Posterior vena cava (tissue), 2 donors: Measurements from ENCODE around the gene TP73. TPM values are rescaled to one million over a fixed set of nuclear protein-coding genes. Genes with fewer than 3 reads are reported as not detected.

ENCODE experiments used
- DNase-seq: peaks from one replicate; pipeline ENCODE4 v3.0.0-alpha.2; 2020; ENCODE audit warnings: low spot score
- intact Hi-C, 2 donors: fragments of 100-400 bp; cut with DNase I; formaldehyde crosslinking; loops; one replicate each; pipeline versions ENCODE4 v1.14.1 to v1.14.2; 2022 to 2023
- total RNA-seq, 2 donors: library from RNA; stranded (reverse); fragmentation: NEBNext Ultra II Directional; extraction: Animal tissue kit (Norgen Biotek cat#: 25700); gene quantifications; one replicate each; pipeline ENCODE4 v1.2.1, GENCODE V29; 2021
- donor health status: DM: yes; HTN: yes; CAD: no.
- donor health status: DM: yes; HTN: yes; CAD: no.

Gene TP73
- total RNA-seq, 2 donors from 2014 or later, result not detected

DNA sequence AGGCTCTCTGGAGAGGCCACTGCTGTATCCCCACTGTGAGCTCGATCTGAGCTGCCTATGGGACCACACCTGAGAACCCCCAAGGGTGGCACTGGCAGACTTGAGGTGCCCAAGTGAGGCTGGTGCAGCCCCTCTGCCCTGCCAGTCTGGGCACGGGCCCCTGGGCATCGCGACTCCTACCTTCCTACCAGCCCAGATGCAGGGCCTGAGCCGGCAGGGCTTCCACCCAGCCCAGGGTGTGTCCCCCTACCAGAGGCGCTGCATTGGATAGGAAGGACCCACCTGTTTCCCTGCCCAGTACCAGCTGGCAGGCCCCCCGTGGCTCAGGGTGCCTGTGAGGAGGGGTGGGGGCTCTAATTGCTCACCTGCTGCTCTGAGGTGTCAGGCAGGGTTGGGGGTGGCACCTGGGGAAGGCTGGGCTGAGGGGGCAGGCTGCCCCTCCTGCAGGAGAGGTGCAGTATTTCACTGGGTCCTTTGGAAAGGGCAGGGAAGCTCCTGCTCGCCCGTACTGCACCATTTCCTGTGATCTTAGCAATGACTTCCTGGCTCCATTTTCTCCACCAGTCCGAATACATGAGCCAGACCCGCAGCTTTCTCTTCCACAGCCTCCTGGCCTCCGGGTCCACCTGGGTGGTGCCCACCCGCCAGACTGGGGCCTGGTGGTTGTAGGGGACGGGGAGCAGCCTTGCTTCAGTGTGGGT, 11.8 kb downstream of the TP73 start:
- intact Hi-C loops, result no loop called here
- peak; percentile 70 for DNase-seq

DNA sequence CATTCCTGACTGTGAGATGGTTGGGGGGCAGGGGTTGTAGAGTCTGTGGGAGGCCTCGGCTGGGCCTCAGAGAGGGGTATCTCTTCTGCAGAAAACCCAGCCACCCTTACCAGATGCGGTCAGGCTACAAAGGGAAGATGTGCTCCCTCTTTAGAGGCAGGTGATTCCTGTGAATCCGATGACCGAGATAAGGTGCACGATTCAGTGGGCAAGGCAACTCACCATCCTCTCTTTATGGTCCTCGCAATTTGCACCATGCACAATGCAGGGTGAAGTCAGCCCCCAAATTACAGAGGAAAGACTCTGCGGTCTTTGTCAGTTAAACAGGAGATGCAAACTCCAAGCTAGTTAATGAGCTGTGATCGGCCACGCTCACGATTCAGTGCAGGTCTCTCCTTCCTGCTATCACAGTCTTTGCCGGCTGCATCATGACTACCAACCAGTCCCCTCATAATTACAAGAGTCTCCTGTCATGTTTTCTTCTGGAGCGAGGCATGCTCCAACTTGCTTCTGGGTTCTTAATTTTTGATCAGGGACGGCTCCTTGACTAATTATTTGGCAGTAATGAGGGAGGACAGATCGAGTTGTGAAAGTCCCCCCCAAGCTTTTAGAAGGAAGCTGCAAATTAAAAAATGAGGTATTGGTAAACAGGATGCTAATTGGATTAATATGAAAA, 12.5 kb downstream of the TP73 start:
- no peak for DNase-seq
- intact Hi-C loops, result no loop called here

DNA sequence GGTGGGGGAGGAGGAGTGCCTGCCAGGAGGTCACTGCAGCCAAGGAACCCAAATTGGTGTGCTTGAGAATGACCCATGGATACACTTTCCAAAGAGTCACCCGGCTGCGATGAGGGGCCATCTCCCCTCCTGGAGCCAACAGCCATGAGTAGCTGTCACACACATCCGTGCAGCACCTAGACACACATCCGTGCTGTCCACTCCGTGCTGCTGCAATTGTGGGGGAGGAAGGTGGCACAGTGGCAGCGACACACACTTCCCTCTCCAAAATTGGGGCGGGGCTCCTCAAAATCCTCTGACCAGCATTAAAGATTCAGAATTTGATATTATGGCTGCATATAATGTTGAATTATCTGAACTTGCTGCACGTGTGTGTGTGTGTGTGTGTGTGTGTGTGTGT, 15.8 kb downstream of the TP73 start:
- intact Hi-C loops, result no loop called here

DNA sequence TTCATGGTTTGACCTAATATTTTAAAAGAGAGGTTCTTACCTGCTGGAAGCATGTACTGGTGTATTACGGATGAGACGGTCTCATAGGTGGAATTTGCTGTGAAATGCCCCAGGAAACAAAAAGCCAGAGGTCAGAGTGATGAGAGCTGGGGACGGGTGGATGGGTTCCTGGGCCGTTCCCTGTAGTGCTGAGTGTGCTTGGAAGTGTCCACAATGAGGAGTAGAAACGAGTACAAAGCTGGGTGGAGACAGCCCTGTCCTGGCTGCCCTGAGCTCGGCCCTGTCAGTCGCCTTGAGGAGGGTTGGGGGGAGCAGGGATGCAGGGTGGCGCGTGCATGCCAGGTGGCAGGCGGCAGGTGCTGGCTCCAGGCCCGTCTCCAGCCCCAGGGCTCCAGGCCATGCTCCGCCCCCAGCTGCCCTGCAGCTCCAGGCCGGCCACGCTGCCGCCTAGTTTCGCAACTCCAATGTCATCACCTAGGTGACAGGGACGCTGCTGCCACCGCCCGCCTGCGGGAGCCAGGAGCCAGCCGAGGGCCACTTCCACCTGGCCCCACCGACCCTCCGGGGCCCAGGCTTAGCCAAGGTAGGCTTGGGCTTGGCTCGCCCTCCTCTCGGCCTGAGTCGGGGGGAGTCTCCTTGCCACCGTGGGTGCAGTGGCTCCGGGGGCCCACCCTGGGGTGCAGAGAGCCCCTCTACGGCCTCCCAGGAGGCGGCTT, 16.4 kb downstream of the TP73 start:
- intact Hi-C loops, result no loop called here

More for the DNA sequence above, 15.8 kb downstream of the TP73 start:
- peak; percentile 52 for DNase-seq

DNA sequence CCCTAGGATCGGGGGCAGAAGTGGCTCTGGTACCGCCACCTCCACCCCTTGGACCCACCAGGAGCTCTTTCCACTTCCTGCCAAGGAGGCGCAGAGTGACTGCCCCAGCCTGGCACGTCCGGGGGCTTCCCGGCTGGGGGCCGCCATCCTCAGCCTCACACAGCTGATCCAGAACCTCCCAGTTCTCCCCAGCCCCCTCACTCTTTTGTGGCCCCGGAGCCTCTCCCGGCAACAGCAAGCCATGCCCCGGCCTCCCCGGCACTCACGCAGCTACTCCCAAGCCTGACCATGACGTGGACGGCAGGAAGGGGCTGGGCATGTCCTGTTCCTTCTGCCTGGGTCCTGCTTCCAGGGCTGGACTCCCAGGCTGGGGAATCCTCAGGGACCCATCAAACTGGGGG, 17.1 kb downstream of the TP73 start:
- DNase-seq, result peak; percentile 59
- intact Hi-C loops, result no loop called here

More for the DNA sequence above, 16.4 kb downstream of the TP73 start:
- DNase-seq, result peak; percentile 91

DNA sequence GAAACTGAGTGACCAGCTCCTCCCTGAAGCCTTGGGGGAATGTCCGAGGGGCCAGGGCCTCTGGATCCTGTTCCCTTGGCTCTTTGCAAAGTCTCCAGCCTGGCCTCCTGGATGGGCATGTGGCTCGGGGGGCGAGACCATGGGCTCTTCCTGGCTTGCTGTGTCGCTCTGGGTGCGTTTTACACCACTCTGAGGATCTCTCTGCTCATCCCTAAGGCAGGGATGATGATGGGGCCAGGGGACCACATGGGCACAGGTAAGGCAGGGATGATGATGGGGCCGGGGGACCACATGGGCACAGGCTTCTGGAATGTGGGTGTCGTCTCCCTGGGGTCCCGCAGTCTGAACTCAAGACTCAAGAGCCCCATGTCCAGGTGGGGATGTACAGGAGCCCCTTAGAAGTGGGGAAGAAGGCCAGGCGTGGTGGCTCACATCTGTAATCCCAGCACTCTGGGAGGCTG, 17.7 kb downstream of the TP73 start:
- intact Hi-C loops, result no loop called here
- DNase-seq, result peak; percentile 66

DNA sequence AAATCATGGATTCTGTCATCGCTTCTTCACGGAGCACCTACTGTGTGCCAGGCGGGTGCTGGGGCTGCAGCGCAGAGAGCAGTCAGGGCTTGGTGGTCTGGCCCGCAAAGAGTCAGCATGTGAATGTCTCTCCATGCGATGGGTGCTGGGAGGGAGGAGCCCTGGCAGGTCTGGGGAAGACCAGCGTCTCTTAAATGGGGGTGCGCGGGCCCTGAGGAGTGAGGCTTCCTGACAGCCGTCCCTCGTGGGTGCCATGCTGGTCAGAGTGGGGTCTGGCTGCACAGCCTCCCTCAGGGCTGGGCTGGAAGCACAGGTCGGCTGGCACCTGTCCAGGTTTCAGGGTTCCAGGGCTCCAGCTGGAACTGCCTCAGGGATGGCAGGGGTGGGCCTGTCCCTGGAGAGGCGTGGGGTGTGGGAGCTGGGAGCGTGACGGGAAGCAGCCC, 18.5 kb downstream of the TP73 start:
- DNase-seq, result peak; percentile 62
- intact Hi-C loops, result no loop called here

DNA sequence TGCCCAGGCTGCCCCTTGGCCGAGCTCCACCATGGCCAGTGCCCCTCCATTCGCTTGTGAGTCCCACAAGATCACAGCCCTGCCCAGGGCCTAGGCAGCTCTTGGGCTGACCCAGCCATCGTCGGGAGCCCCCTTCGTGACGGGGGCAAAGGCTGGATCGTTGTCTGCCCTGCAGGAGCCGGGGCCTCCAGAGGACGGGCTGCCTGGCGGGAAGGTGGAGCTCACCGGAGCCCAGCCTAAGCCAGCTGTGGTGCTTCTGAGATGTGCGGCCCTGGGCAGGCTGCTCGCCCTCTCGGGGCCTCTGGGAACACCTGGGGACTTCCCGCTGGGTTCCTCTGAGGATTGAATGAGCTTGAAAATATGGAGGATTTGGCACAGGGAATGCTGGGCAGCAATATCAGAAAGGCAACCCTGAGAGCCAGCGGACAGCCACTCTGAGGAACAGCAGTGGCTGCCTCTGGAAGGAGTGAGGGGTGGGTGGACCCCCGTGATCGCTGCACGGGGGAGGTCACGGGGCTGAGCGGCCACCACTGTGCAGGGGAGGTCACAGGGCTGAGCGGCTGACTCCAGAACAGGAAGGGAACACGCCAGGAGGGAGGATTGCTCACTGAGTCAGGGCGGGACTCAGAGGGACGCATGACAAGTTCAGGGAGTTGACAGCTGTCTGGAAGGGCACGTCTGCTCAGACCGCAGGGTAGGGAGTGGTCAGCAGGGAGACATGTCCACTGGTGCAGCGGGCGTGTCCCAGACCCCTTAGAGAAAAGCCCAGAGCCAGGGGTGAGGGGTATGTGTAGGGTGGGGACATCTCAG, 19.3 kb downstream of the TP73 start:
- intact Hi-C loops, result no loop called here
- peak; percentile 76 for DNase-seq

DNA sequence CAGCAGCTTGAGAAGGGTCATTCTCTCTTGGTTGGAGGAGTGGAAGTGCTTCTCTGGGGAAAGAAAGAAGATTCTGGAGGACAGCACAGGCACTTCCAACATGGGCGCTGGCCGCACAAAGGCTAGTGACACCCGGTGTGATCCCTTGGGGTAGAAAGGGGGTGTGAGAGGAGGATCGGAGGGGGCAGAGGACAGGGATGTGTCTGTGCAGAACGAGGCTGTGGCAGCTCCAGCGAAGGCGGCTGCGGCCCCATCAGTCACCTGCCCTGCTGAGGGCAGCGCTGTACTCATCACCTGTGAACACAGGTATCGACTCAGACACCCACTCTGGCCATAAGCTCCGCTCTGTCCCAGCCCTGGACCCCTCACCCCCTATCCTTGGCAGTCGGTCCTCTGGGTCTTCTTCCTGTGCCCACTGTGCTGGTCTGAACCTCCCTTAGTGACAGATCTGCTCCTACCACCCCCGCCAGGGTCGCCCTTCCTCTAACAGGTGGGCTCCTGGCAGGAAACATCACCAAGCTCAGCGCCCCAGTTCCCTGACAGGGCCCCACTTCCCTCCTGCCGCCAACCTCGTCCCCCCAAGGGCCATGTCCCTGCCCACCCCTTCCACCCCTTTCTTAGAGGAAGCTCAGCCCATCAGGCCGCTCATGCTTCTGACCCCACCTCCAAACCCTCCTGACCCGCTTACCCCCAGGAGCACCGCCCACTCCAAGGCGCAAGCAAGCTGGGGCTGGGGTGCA, 20.1 kb downstream of the TP73 start:
- peak; percentile 65 for DNase-seq
- intact Hi-C loops, result no loop called here

DNA sequence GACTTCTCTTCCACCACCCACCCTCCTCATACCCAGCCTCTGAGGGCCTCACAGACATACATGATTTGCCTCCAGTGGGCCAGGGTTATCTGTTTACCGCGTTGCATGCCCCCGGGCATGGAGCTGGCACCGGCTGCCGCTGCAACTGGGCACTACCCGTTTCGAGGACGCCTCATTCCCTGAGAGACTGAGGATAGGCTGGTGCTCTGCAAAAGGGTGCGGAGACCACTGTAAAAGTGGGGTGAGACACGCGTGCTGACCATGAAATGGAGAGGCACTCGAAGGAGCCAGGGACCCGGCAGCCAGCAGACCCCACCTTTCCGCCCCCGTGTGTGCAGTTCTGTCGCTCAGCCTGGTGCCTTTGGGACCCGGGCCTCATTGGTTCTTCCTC, 20.6 kb downstream of the TP73 start:
- intact Hi-C loops, result no loop called here

DNA sequence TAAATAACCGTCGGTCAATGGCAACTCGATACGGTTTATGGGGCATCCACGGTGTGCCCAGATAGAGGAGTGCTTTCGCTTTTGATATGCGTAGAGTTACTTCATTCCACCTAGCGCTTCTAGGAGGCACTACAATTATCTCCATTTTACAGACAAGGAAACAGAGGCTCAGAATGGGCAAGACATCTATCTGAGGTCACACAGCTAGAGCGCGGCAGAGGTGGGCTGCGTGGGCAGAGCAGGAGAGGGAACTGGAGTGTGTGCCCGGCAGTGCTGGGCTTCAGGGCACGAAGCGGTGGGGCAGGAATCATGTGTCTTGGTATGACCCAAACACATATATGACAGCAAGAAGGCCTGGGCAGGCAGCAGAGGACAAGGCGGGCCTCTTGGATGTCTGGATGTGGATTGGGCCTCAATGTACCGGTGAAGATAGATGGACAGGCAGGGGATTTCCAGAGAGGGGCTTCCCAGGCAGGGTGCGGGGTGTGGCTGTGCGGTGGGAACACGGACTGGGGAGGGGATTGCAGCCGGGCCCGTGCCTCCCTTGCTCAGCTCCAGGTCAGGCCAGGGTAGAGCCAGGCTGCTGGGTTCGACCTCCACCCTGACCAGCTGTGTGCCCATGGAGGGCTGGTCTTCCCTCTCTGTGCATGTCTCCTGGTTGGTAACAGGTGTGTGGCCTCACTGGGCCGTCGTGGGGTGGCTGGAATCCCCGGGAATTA, 21.2 kb downstream of the TP73 start:
- intact Hi-C loops, result no loop called here
- DNase-seq, result no peak

More for the DNA sequence above, 20.6 kb downstream of the TP73 start:
- peak; percentile 42 for DNase-seq

DNA sequence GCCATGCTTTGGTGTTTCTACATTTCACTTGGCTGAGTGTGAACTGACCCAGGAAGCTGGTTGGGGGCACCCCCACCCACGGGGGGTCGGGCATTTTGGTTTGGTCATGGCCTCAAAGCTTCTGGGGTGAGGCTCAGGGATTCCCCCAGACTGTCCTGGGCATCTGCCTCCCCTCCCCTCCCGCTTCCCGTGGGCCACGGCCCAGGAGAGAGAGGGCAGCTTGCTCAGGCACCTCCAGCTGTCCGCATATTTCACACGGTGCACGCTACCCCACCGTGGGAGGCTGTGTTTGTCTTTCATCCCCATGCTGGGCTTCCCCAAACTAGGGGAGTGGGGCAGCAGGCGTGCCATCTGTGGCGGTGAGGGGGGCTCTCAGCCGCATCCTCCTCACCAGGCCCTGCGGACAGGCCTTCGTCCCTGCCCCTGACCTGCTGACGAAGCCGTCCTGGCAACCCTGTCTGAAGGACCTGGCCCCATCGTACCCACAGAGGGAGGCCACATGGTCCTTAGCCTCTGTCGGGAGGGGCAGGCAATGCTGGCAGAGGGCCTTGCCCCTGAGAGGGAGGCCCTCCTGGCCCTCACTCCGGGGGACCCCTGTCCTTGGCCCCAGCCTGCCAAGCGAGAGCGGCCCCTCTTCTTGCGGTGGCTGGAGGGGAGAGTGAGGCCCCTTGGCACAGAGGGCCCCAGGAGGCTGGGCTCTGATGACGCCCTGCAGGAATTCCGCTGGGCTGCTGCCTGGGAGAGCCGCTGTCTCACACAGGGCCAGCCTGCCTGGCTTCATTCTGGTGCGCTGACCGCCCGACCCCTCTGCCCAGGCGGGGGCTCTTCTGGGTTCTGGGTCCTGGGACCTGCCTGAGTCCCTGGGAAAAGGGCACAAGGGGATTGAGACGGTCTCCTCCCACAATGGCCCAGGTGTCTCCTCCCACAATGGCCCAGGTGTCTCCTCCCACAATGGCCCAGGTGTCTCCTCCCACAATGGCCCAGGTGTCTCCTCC, 22.1 kb downstream of the TP73 start:
- intact Hi-C loops, result loop anchor here in 1 of 2 donors (5.0 kb wide), 1 partner anchor 857 kb away; no protein-coding TSS in a partner anchor
- DNase-seq, result no peak

DNA sequence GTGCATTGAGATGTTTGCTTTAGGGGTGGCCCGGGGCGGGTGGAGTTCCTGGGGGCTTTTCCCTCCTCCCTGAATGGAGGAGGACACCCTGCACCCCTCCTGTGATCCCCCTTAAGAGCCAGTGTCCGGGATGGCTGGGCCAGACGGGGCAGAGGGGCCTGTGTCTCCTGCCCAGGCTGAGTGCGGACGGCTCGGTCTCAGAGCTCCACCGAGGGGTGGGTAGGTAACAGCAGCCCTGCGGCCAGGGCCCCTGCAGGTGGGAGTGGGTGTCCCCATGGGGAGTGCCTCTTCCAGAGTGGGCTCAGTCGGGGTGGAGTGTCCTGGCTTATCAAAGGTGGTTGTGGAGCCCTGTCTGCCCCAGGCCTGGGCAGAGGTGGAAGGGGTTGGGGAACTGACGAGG, 23.1 kb downstream of the TP73 start:
- DNase-seq, result no peak
- intact Hi-C loops, result loop anchor here in 1 of 2 donors (5.0 kb wide), 1 partner anchor 858 kb away; no protein-coding TSS in a partner anchor

DNA sequence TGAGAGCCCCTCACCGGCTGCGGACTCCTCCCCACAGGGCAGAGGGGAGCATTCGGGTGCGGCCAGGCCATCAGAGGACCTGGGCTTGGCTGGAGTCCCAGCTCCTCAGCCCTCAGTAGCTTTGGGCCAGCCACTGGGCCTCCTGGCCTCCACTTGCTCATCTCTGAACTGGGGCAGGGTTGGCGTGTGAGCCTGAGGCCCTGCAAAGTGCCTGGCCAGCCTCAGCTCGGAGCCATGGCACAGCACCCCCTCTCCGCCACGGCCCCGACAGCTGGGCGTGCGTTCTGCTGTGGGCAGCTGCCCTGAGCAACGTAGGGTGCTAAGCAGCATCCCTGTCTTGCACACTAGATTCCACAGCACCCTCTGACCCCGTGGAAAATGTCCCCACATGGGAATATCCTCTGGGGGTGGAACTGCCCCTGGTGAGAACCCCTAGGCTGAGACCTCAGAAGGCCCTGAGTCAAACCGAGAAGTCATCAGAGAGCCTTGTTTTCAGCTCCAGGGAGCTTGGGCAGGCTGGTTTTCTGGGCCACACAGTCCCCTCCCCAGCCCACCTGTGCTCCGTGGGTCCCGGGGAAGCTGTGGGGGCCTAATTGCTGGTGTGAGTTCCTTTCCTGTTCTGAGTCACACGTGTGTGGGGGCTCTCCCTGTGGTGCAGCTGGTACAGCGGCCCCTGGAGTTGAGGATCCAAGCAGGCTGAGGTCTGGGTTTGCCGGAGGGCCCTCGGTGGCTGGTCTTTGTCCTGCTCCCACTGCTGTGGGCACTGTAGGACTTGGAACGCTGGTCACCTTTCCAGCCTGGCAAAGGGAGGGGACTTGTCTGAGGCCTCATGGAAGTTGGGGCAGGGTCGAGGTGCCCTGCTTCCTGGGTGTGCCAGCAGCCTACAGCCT, 24.5 kb downstream of the TP73 start:
- intact Hi-C loops, result loop anchor here in 1 of 2 donors (5.0 kb wide), 1 partner anchor 860 kb away; no protein-coding TSS in a partner anchor
- no peak for DNase-seq

DNA sequence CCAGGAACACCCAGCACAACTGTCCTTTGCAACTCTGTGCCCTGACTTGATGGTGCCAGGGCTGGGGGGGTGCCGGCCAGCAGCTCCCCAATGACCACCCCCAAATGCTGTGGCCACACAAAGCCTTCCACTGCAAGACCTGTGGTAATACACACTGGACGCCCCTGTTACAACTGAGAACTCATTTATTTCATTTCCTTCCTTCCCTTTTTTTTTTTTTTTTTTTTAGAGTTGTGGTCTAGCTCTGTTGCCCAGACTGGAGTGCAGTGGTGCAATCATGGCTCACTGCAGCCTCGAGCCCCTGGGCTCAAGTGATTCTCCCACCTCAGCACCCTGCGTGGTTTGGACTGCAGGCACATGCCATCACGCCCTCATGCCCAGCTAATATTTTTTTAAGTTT, 25.2 kb downstream of the TP73 start:
- DNase-seq, result no peak
- intact Hi-C loops, result loop anchor here in 1 of 2 donors (5.0 kb wide), 1 partner anchor 860 kb away; no protein-coding TSS in a partner anchor
